Fibroblast of pulmonary artery (primary cell): ENCODE data around the gene LPXN.

Source experiments
- DNase-seq: peaks from one replicate; pipeline ENCODE4 v3.0.0-alpha.2; 2010; ENCODE audit warnings: low read depth
- H3K4me3 ChIP-seq: replicated peaks from 2 replicates; pipeline ENCODE4 v1.5.1; 2011; ENCODE audit warnings: low read depth, mild to moderate bottlenecking, control low read depth, low read length, moderate library complexity
- CTCF ChIP-seq: IDR thresholded peaks from 2 replicates; pipeline ENCODE4 v1.5.1; 2011; ENCODE audit warnings: mild to moderate bottlenecking, control low read depth, low read length, inconsistent platforms; ENCODE audit errors: missing control alignments

The LPXN gene

GRCh38 chr11:58613228-58613627 is 37.6 kb upstream of the LPXN start:
- no peak for DNase-seq
- H3K4me3 ChIP-seq: no peak overlapping the region
- no peak for TF ChIP-seq CTCF

- H3K4me3 ChIP-seq: no peak overlapping the region
- no peak for TF ChIP-seq CTCF
- no peak for DNase-seq
Measured at GRCh38 chr11:58609723-58610122, 34.1 kb upstream of the LPXN start.

- no peak for DNase-seq
- TF ChIP-seq CTCF: no peak
- no peak overlapping the region for H3K4me3 ChIP-seq
Measured at GRCh38 chr11:58608331-58608730, 32.7 kb upstream of the LPXN start.

- DNase-seq: no peak
- no peak for TF ChIP-seq CTCF
- no peak overlapping the region for H3K4me3 ChIP-seq
Measured at GRCh38 chr11:58606930-58607714, 31.5 kb upstream of the LPXN start.

- TF ChIP-seq CTCF: no peak
- DNase-seq: no peak
- no peak overlapping the region for H3K4me3 ChIP-seq
Measured at GRCh38 chr11:58600510-58600909, 24.9 kb upstream of the LPXN start.

GRCh38 chr11:58597486-58598144 is 22.0 kb upstream of the LPXN start:
- no peak for DNase-seq
- no peak overlapping the region for H3K4me3 ChIP-seq
- no peak for TF ChIP-seq CTCF
